CD14-positive monocyte (primary cell): ENCODE results near the gene KRTAP9-9. TPM values are rescaled to one million over a fixed set of nuclear protein-coding genes. Genes with fewer than 3 reads are reported as not detected.
A peak's percentile ranks its signal among the peaks of the same experiment; 100 is the strongest.
"Not testable (repeated sequence)": the region's sequence is repeated elsewhere in the genome, so short reads cannot be mapped to it uniquely, and the experiment has no call there.

Experiments
- DNase-seq, 3 donors: peaks; one replicate each; pipeline ENCODE4 v3.0.0-alpha.2; 2011 to 2022
- H2AFZ ChIP-seq: 2 replicates; pipeline ENCODE4 v1.6.0; 2012; ENCODE audit warnings: mild to moderate bottlenecking, low read depth, low read length, inconsistent platforms; ENCODE audit not compliant: insufficient read depth, poor library complexity, severe bottlenecking
- H3K27ac ChIP-seq, 2 donors: 1 replicate in 1 of 2; 2 replicates in 1 of 2; pipeline ENCODE4 v1.5.1; 2012 to 2013; ENCODE audit warnings: low read length in 2 of 2, control low read depth in 1 of 2, inconsistent platforms in 1 of 2, low read depth in 1 of 2, mild to moderate bottlenecking in 1 of 2
- H3K27me3 ChIP-seq, 2 donors: one replicate each; pipeline versions ENCODE4 v1.6.0 to v1.6.1; 2011 to 2013; ENCODE audit warnings: low read length in 2 of 2; ENCODE audit not compliant: control insufficient read depth in 2 of 2, insufficient read depth in 2 of 2
- H3K36me3 ChIP-seq, 2 donors: replicated peaks in 1 of 2; 1 replicate in 1 of 2; 2 replicates in 1 of 2; pipeline versions ENCODE4 v1.5.1 to v1.6.1; 2012 to 2013; ENCODE audit warnings: low read length in 2 of 2, control low read depth in 1 of 2, inconsistent platforms in 1 of 2, mild to moderate bottlenecking in 1 of 2; ENCODE audit not compliant: insufficient read depth in 2 of 2, control insufficient read depth in 1 of 2
- H3K4me1 ChIP-seq, 2 donors: 1 replicate in 1 of 2; 2 replicates in 1 of 2; pipeline versions ENCODE4 v1.5.1 to v1.6.1; 2012 to 2013; ENCODE audit warnings: low read length in 2 of 2, control low read depth in 1 of 2, inconsistent platforms in 1 of 2, mild to moderate bottlenecking in 1 of 2, moderate library complexity in 1 of 2; ENCODE audit not compliant: insufficient read depth in 2 of 2, control insufficient read depth in 1 of 2
- H3K4me2 ChIP-seq: replicated peaks from 2 replicates; pipeline ENCODE3; 2012; ENCODE audit warnings: low read length, moderate library complexity, mild to moderate bottlenecking; ENCODE audit not compliant: poor library complexity, severe bottlenecking; ENCODE audit errors: extremely low read depth
- H3K4me3 ChIP-seq, 3 experiments: fragments of 200-600 bp in 1 of 3; sonication (generic) in 1 of 3; replicated peaks in 1 of 3; 1 replicate in 2 of 3; 2 replicates in 1 of 3; pipeline ENCODE4 v1.5.1; 2011 to 2013; ENCODE audit warnings: low read length in 3 of 3, mild to moderate bottlenecking in 3 of 3, control low read depth in 2 of 3, low read depth in 2 of 3, inconsistent platforms in 1 of 3, moderate library complexity in 1 of 3
- H3K79me2 ChIP-seq: 2 replicates; pipeline ENCODE4 v1.6.0; 2012; ENCODE audit warnings: mild to moderate bottlenecking, control low read depth, inconsistent platforms, low read length, moderate library complexity; ENCODE audit not compliant: insufficient read depth
- H3K9ac ChIP-seq: 2 replicates; pipeline ENCODE4 v1.6.0; 2017; ENCODE audit warnings: low read length, mild to moderate bottlenecking; ENCODE audit not compliant: insufficient read depth, poor library complexity, severe bottlenecking
- H3K9me3 ChIP-seq, 2 donors: replicated peaks in 1 of 2; 1 replicate in 1 of 2; 2 replicates in 1 of 2; pipeline versions ENCODE4 v1.5.1 to v1.6.1; 2012 to 2013; ENCODE audit warnings: low read length in 2 of 2, control low read depth in 1 of 2; ENCODE audit not compliant: control insufficient read depth in 1 of 2, insufficient read depth in 1 of 2
- H4K20me1 ChIP-seq: 2 replicates; pipeline ENCODE4 v1.6.0; 2012; ENCODE audit warnings: mild to moderate bottlenecking, low read length, control low read depth, moderate library complexity; ENCODE audit not compliant: insufficient read depth
- H3K27ac Mint-ChIP-seq, 7 donors: one replicate each; pipeline ENCODE4 v1.8.0; 2020; ENCODE audit warnings: mild to moderate bottlenecking in 7 of 7, mixed read lengths in 7 of 7, moderate library complexity in 6 of 7, inconsistent platforms in 2 of 7
- H3K27me3 Mint-ChIP-seq, 3 donors: one replicate each; pipeline ENCODE4 v1.8.0; 2021 to 2022; ENCODE audit warnings: low read depth in 3 of 3, mild to moderate bottlenecking in 3 of 3, mixed read lengths in 3 of 3, moderate library complexity in 3 of 3, inconsistent platforms in 1 of 3
- H3K36me3 Mint-ChIP-seq, 2 donors: one replicate each; pipeline ENCODE4 v1.8.0; 2020; ENCODE audit warnings: mixed read lengths in 2 of 2, inconsistent platforms in 1 of 2, mild to moderate bottlenecking in 1 of 2
- H3K4me1 Mint-ChIP-seq: one replicate; pipeline ENCODE4 v1.8.0; 2020; ENCODE audit warnings: mild to moderate bottlenecking, mixed read lengths
- H3K4me3 Mint-ChIP-seq, 2 donors: one replicate each; pipeline ENCODE4 v1.8.0; 2020; ENCODE audit warnings: mild to moderate bottlenecking in 2 of 2, mixed read lengths in 2 of 2, moderate library complexity in 1 of 2
- H3K9me3 Mint-ChIP-seq, 7 donors: one replicate each; pipeline ENCODE4 v1.8.0; 2020 to 2022; ENCODE audit warnings: mixed read lengths in 7 of 7, mild to moderate bottlenecking in 6 of 7, moderate library complexity in 6 of 7, inconsistent platforms in 2 of 7
- CTCF ChIP-seq: fragments of 200-600 bp; IDR thresholded peaks from one replicate; pipeline ENCODE4 v1.8.0; 2022; ENCODE audit warnings: antibody characterized with exemption, mild to moderate bottlenecking
- WGBS: methylation state at CpG from one replicate; pipeline ENCODE4 v1.1.5; 2013; ENCODE audit warnings: missing lambda C conversion rate; ENCODE audit not compliant: insufficient coverage; 5-methylcytosine and 5-hydroxymethylcytosine counted together
- intact Hi-C, 2 donors: fragments of 100-400 bp; cut with micrococcal nuclease; formaldehyde crosslinking; loops; one replicate each; pipeline versions ENCODE4 v1.15.0 to v1.15.1; 2023
- polyA plus RNA-seq, 3 donors: library from polyadenylated mRNA; depleted of rRNA in 1 of 3; unstranded in 2 of 3; stranded (reverse) in 1 of 3; fragments of 300-500 nt in 2 of 3; fragments of >200 nt in 1 of 3; fragmentation: Illumina TruSeq in 2 of 3; gene quantifications; 1 replicate in 2 of 3; 2 replicates in 1 of 3; pipeline ENCODE4 v1.2.3, GENCODE V29; 2012 to 2021

KRTAP9-9 gene
- polyA plus RNA-seq, 3 donors = not detected

DNA sequence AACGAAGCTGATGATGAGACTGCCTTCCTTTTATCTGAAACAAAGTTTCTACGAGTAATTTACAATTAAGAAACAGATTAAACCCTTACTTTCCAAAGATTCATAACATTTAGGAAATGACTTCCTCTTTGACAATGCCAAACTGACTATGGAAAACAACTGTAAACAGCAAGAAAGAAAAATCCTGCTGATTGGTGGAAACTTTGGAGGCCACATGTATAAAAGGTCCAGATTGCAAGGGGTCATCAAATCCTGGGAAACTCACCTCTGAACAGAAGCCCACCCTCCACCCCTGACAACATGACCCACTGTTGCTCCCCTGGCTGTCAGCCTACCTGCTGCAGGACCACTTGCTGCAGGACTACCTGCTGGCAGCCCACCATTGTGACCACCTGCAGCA, 9.9 kb downstream of the KRTAP9-9 start, which contains the start of gene KRTAP9-6:
Gene KRTAP9-6 (plus strand): TSS at position 301 of the 400 bp plus-strand sequence. CDS start 0 bp downstream, at position 301.
- Histone ChIP-seq H4K20me1 (no peaks in the 10 kb centered on the region), H3K27me3 (peaks cover 0 to 6% of the 10 kb centered on the region in 2 donors), H3K4me1 (no peaks in the 10 kb centered on the region), H3K9me3 (no peaks in the 10 kb centered on the region), H2AFZ (no peak within 1 kb of the TSS), H3K4me2 (no peak within 1 kb of the TSS), H3K27ac (no peak within 1 kb of the TSS), H3K79me2 (no peaks in the 10 kb centered on the region), H3K4me3 (no peak within 1 kb of the TSS), H3K9ac (no peak within 1 kb of the TSS), H3K36me3 (no peaks in the 10 kb centered on the region)
- Mint-ChIP-seq H3K9me3 (peaks cover 0 to 3% (median 0%) of the 10 kb centered on the region in 7 donors), H3K27ac (peak within 1 kb of the TSS in 1 of 7 donors; percentile 59), H3K36me3 (no peaks in the 10 kb centered on the region), H3K4me1 (no peaks in the 10 kb centered on the region), H3K4me3 (peak within 1 kb of the TSS in 1 of 2 donors; percentile 57), H3K27me3 (peaks cover 7 to 14% (median 9%) of the 10 kb centered on the region in 3 donors)
- WGBS = no CpG with 5 or more reads among the region's 2 CpGs
- no peak for TF ChIP-seq CTCF
- intact Hi-C loops = no loop called here
- no peak for DNase-seq

DNA sequence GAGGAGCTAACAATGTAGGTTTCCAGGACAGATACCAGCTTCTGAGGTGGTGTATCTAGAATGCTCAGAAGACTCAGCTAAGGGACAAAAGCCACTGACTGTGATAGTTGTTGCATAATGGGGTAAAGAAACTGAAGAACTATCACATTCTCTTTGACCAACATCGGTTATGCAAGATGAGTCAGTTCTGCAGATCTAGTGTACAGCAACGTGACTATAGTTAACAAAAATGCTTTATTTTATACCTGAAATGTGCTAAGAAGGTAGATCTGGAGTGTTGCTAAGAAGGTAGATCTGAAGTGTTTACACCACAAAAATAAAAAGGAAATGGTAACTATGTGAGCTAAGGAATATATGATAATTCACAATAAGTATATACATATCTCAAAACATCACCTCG, 12.5 kb downstream of the KRTAP9-9 start:
- Mint-ChIP-seq H3K27ac (no peak overlapping the region), H3K27me3 (peaks cover 6 to 18% (median 13%) of the 10 kb centered on the region in 3 donors), H3K4me1 (no peaks in the 10 kb centered on the region), H3K9me3 (peaks cover 0 to 2% (median 0%) of the 10 kb centered on the region in 7 donors), H3K4me3 (no peak overlapping the region), H3K36me3 (no peaks in the 10 kb centered on the region)
- intact Hi-C loops = no loop called here
- H3K4me3 ChIP-seq = no peak overlapping the region
- H3K9ac ChIP-seq = no peak overlapping the region
- H4K20me1 ChIP-seq = no peaks in the 10 kb centered on the region
- H3K4me2 ChIP-seq = no peak overlapping the region
- TF ChIP-seq CTCF = no peak
- H2AFZ ChIP-seq = no peak overlapping the region
- WGBS = no CpG with 5 or more reads among the region's 3 CpGs
- no peaks in the 10 kb centered on the region for H3K4me1 ChIP-seq
- H3K36me3 ChIP-seq = no peaks in the 10 kb centered on the region
- no peaks in the 10 kb centered on the region for H3K9me3 ChIP-seq
- H3K79me2 ChIP-seq = no peaks in the 10 kb centered on the region
- H3K27me3 ChIP-seq = peaks cover 0 to 6% of the 10 kb centered on the region in 2 donors
- no peak overlapping the region for H3K27ac ChIP-seq
- DNase-seq = no peak

DNA sequence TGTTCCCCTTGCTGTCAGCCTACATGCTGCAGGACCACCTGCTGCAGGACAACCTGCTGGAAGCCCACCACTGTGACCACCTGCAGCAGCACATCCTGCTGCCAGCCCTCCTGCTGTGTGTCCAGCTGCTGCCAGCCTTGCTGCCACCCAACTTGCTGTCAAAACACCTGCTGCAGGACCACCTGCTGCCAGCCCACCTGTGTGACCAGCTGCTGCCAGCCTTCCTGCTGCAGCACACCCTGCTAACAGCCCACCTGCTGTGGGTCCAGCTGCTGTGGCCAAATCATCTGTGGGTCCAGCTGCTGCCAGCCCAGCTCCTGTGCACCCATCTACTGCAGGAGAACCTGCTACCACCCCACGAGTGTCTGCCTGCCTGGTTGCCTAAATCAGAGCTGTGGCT, 16.1 kb downstream of the KRTAP9-9 start:
- H3K4me3 ChIP-seq, H3K9ac ChIP-seq, H3K79me2 ChIP-seq, H3K36me3 Mint-ChIP-seq, DNase-seq, H3K4me2 ChIP-seq, H3K36me3 ChIP-seq, H2AFZ ChIP-seq, H3K27ac ChIP-seq, H3K9me3 Mint-ChIP-seq, H4K20me1 ChIP-seq, intact Hi-C loops, H3K4me3 Mint-ChIP-seq, H3K4me1 ChIP-seq, H3K27me3 ChIP-seq, H3K9me3 ChIP-seq, H3K27ac Mint-ChIP-seq, H3K4me1 Mint-ChIP-seq: not testable (repeated sequence)
- WGBS = 83% methylated on average over 1 of the region's 1 CpG
- H3K27me3 Mint-ChIP-seq = peaks cover 5 to 13% (median 11%) of the 10 kb centered on the region in 3 donors
